Aorta (tissue), 5 donors: Measurements from ENCODE around the gene AFTPH. TPM values are rescaled to one million over a fixed set of nuclear protein-coding genes. Genes with fewer than 3 reads are reported as not detected.

Experiments used
- ATAC-seq: fragments of 200-7000 bp; cut with Tn5 transposase; one replicate; pipeline ENCODE4 v1.9.1; 2022; ENCODE audit warnings: moderate library complexity; ENCODE audit not compliant: low FRiP score
- DNase-seq, 2 donors: peaks; one replicate each; pipeline ENCODE4 v3.0.0-alpha.2; 2020
- H3K27ac ChIP-seq, 2 donors: one replicate each; pipeline ENCODE4 v1.5.1; 2013; ENCODE audit warnings: low read length in 2 of 2, mild to moderate bottlenecking in 2 of 2, moderate library complexity in 2 of 2, control low read depth in 1 of 2, inconsistent platforms in 1 of 2, low read depth in 1 of 2
- H3K27me3 ChIP-seq, 2 donors: one replicate each; pipeline ENCODE4 v1.6.1; 2013; ENCODE audit warnings: control low read depth in 1 of 2, low read length in 1 of 2, mild to moderate bottlenecking in 1 of 2, moderate library complexity in 1 of 2; ENCODE audit not compliant: insufficient read depth in 2 of 2, control insufficient read depth in 1 of 2
- H3K36me3 ChIP-seq, 2 donors: one replicate each; pipeline ENCODE4 v1.6.1; 2013; ENCODE audit warnings: control low read depth in 1 of 2, low read length in 1 of 2, mild to moderate bottlenecking in 1 of 2; ENCODE audit not compliant: insufficient read depth in 2 of 2, control insufficient read depth in 1 of 2
- H3K4me1 ChIP-seq, 2 donors: one replicate each; pipeline ENCODE4 v1.6.1; 2013; ENCODE audit warnings: low read length in 2 of 2, control low read depth in 1 of 2, mild to moderate bottlenecking in 1 of 2, moderate library complexity in 1 of 2; ENCODE audit not compliant: insufficient read depth in 2 of 2, control insufficient read depth in 1 of 2
- H3K4me3 ChIP-seq, 2 donors: one replicate each; pipeline ENCODE4 v1.5.1; 2013; ENCODE audit warnings: low read length in 2 of 2, control low read depth in 1 of 2, mild to moderate bottlenecking in 1 of 2
- H3K9me3 ChIP-seq: one replicate; pipeline ENCODE4 v1.6.1; 2013; ENCODE audit warnings: mild to moderate bottlenecking, low read length; ENCODE audit not compliant: control insufficient read depth
- WGBS, 2 donors: extraction: QIAGEN DNeasy Blood & Tissue Kit; methylation state at CpG; one replicate each; pipeline ENCODE4 v1.1.7; 2013; 5-methylcytosine and 5-hydroxymethylcytosine counted together
- intact Hi-C, 2 donors: fragments of 100-400 bp; cut with DNase I; formaldehyde crosslinking; loops; one replicate each; pipeline versions ENCODE4 v1.14.2 to v1.15.0; 2022
- polyA plus RNA-seq, 2 donors: library from polyadenylated mRNA; stranded (reverse); fragments of 200-250 nt; gene quantifications; one replicate each; pipeline ENCODE4 v1.2.3, GENCODE V29; 2013
- total RNA-seq, 2 donors: library from RNA; stranded (reverse); fragmentation: NEBNext Ultra II Directional; extraction: Animal tissue kit (Norgen Biotek cat#: 25700); gene quantifications; one replicate each; pipeline ENCODE4 v1.2.1, GENCODE V29; 2021
- donor health status: healthy with polysubstance abuse.
- donor health status: Bipolar disorder and iron deficiency.
- donor health status: DM: no; HTN: no; CAD: no.
- donor health status: DM: no; HTN: no; CAD: no.
- donor health status: DM: yes; HTN: yes; CAD: no.

Gene AFTPH
- total and polyA plus RNA-seq, 4 donors, result 19.5 to 30.6 (median 25.8) TPM

DNA sequence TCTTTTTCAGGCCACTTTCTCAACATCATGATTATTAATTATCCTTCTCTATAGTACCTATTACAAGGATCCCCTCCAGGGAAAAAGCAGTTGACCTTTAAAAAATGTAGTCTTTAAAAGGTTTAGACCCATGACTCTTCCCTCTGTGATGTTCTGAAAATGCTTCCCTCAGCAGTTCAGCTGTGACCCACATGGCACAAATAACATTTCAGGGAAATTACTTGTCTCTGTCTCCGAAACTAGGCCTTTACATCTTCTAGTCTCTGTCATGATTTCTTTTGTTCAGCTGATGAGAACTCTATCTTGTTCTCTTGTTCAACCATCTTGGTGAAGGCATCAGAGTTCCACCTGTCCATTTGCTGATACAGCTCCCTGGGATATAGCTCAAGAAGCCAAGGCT lies 41.9 kb upstream of the AFTPH start:
- H3K4me1 ChIP-seq, result no peaks in the 10 kb centered on the region
- 89 to 98% methylated on average over 1 of the region's 1 CpG for WGBS, 2 donors
- no peaks in the 10 kb centered on the region for H3K27me3 ChIP-seq
- H3K27ac ChIP-seq, result no peak overlapping the region
- H3K36me3 ChIP-seq, result no peaks in the 10 kb centered on the region
- H3K9me3 ChIP-seq, result no peaks in the 10 kb centered on the region
- no peak for ATAC-seq
- H3K4me3 ChIP-seq, result no peak overlapping the region
- intact Hi-C loops, result loop anchor here in 1 of 2 donors (10.0 kb wide), 1 partner anchor 437 kb away; no protein-coding TSS in a partner anchor
- DNase-seq, result no peak

DNA sequence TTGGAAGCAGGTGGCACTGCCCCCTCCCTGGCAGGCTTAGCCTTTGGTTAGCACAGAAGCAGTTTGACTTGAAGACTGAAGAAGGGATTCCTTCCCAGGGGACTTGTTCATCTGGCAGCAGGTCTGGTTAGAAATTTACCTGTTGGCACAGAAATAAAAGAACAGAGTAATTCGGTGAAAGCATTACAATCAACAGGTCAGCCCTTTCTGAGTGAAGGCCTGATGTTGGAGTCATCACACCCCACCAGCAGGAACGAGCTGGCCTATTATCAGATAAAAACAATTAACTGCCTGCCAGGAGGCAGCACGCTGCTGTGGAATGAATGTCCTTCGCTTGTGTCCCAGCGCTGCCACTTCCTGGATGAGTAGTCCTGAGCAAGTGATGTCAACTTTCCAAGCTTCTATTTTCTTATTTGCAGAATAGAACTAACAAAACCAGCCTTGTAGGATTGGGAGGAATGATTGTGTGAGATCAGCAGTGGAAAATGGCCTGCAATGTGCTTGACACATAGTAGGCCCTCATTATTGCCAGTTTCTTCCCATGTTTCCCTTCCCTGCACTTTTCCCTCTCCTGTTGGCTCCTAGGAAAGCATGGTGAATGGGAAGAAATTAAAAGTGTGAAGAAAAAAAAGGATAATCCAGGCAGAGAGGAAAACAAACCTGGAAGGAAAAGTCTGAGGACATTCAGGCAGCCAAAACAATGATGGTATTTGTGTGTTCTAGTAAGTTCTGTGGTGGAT lies 41.2 kb upstream of the AFTPH start:
- Histone ChIP-seq H3K9me3 (no peaks in the 10 kb centered on the region), H3K27me3 (no peaks in the 10 kb centered on the region), H3K4me3 (no peak overlapping the region), H3K4me1 (no peaks in the 10 kb centered on the region), H3K36me3 (no peaks in the 10 kb centered on the region), H3K27ac (no peak overlapping the region)
- intact Hi-C loops, result loop anchor here in 1 of 2 donors (10.0 kb wide), 1 partner anchor 438 kb away; no protein-coding TSS in a partner anchor
- ATAC-seq (no peak), DNase-seq (no peak)
- 57 to 59% methylated on average over 5 of the region's 5 CpGs for WGBS, 2 donors

DNA sequence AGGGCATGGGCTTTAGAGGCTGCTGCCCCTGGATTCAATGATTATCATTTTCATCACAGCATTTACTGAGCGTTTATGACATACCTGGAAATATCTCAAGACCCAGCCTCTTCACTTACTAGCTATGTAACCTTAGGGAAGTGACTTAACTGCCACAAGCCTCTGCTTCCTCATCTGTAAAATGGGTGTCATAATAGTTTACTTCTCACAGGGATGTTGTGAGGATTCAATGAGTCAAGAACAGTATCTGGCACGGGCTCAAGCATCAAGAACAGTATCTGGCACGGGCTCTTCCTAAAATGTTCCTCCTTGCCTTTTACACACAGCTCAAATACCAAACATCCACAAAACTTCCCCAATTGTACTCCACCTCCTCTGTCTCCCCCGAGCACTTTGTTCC lies 38.8 kb upstream of the AFTPH start:
- intact Hi-C loops, result loop anchor here (5.0 to 10.0 kb wide), 4 partner anchors 33 to 441 kb away; partner anchors contain the start of gene LGALSL (in 1 of the 2)
- ATAC-seq (no peak), DNase-seq (no peak)
- no peaks in the 10 kb centered on the region for H3K9me3 ChIP-seq
- no peaks in the 10 kb centered on the region for H3K27me3 ChIP-seq
- no peak overlapping the region for H3K27ac ChIP-seq
- no peaks in the 10 kb centered on the region for H3K36me3 ChIP-seq
- no peak overlapping the region for H3K4me3 ChIP-seq
- 76 to 83% methylated on average over 4 of the region's 4 CpGs for WGBS, 2 donors
- no peaks in the 10 kb centered on the region for H3K4me1 ChIP-seq

DNA sequence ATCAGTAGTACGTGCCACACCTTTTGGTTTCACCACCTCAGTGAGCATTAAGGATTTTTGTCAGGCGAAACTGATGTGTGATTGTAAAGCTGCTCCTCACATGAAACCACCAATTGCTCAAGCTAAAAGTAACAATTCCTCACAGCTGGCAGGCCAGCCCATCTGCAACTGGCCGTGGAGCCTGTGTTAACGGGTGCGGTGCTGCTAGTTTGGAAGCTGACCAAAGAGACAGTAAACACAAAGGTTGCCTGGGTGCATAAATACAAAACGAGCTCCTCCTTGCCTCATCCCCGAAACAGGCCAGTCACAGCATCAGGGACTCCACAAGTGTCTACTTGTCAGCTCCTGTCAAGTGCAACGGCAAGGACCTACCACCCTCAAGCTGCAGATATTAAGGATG lies 38.2 kb upstream of the AFTPH start:
- Histone ChIP-seq H3K36me3 (no peaks in the 10 kb centered on the region), H3K4me1 (no peaks in the 10 kb centered on the region), H3K27ac (no peak overlapping the region), H3K4me3 (no peak overlapping the region), H3K9me3 (no peaks in the 10 kb centered on the region), H3K27me3 (no peaks in the 10 kb centered on the region)
- DNase-seq (no peak), ATAC-seq (no peak)
- intact Hi-C loops, result loop anchor here (2.0 to 10.0 kb wide), 5 partner anchors 34 to 441 kb away; partner anchors contain the start of gene LGALSL (in 1 of the 2)
- 82 to 85% methylated on average over 8 of the region's 8 CpGs for WGBS, 2 donors

DNA sequence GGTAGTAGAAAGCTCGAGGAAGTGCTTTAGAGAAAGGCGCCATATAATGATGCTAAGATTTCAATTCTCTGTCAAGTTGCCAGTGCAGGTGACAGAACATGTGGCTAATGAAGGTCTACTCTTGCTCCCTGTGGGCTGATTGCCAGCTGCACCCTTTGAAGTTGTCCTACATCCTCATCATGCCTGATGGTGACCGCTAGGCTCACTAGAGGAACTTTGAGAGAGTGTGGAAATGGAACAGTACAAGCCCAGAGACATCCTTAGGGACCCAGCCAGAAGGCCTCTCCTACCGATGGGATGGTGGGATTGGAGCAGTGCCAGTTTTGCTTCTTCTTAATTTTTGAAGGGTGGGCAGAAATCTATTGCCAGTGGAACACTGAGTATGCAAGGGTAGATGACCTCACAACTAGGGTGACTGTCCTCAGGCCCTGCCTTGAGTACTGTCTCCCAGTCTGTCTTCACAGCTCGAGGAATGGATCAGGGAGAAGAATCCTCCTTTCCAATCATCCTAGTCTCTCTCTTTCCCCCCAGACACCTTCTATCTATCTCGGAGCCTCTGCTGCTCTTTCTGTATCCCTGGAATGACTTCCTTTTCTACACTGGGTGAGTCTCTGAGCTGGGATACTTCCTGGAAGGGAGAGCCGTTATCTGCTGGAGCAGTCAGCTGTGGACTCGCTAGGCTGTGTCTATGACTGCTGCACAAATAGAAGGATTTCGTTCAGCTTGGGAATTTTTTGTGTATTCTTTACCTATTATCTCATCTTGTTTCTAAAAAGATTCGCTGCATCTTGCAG lies 36.7 kb upstream of the AFTPH start:
- 64 to 67% methylated on average over 10 of the region's 10 CpGs for WGBS, 2 donors
- H3K4me1 ChIP-seq, result peaks cover 0 to 2% of the 10 kb centered on the region in 2 donors
- H3K9me3 ChIP-seq, result no peaks in the 10 kb centered on the region
- no peaks in the 10 kb centered on the region for H3K27me3 ChIP-seq
- intact Hi-C loops, result loop anchor here (2.0 to 10.0 kb wide), 5 partner anchors 35 to 443 kb away; partner anchors contain the start of gene LGALSL (in 1 of the 2)
- ATAC-seq (no peak), DNase-seq (no peak)
- no peak overlapping the region for H3K4me3 ChIP-seq
- H3K36me3 ChIP-seq, result no peaks in the 10 kb centered on the region
- H3K27ac ChIP-seq, result no peak overlapping the region

DNA sequence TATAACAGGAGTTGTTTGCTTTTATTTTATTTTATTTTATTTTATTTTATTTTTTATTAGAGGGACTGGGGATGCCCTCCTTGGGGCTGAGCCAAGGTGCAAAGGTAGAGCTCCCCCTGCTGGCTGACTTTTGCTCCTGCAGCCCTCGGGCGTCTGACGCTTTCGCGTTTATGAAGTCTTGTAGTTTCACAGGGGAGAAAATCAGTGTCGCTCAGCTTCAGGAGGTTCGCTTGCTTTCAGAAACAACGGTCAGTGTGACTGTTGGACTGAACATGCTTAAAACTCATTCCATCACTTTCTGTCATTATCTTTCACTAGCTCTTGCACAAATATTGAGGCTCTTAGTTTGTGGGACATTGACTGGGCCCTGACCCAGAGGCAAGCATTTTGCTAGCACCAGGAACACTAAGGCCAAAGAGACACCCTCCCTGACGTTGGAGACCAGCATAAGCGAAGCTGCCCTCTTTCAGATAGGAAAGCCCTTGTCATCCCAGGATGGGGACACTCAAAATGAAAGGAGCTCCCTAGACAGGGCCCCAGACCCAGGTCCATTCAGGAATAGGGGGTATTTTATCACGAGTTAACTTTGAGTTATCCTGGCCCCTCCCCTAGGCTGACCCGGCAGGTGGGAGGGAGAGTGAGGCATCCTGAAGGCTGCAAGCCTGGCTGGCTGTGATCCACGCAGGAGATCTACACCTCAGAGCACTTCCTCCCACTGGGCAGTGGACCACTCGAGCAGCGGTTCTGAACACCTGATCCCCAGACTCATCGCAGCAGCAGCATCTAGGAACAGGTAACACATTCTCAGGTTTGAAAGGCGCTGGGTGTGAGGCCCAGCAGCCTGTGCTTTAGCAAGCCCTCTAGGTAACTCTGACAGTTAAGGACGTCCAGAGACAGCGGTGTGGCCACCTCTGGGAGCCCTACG lies 35.8 kb upstream of the AFTPH start:
- Histone ChIP-seq H3K4me1 (peaks cover 0 to 2% of the 10 kb centered on the region in 2 donors), H3K36me3 (no peaks in the 10 kb centered on the region), H3K27me3 (no peaks in the 10 kb centered on the region), H3K9me3 (no peaks in the 10 kb centered on the region), H3K27ac (no peak overlapping the region), H3K4me3 (no peak overlapping the region)
- WGBS, 2 donors, result 55 to 56% methylated on average over 20 of the region's 20 CpGs
- DNase-seq (peak; percentile 71 to 90), ATAC-seq (peak; percentile 76)
- intact Hi-C loops, result loop anchor here (5.0 to 10.0 kb wide), 4 partner anchors 36 to 444 kb away; partner anchors contain the start of gene LGALSL (in 1 of the 2)

DNA sequence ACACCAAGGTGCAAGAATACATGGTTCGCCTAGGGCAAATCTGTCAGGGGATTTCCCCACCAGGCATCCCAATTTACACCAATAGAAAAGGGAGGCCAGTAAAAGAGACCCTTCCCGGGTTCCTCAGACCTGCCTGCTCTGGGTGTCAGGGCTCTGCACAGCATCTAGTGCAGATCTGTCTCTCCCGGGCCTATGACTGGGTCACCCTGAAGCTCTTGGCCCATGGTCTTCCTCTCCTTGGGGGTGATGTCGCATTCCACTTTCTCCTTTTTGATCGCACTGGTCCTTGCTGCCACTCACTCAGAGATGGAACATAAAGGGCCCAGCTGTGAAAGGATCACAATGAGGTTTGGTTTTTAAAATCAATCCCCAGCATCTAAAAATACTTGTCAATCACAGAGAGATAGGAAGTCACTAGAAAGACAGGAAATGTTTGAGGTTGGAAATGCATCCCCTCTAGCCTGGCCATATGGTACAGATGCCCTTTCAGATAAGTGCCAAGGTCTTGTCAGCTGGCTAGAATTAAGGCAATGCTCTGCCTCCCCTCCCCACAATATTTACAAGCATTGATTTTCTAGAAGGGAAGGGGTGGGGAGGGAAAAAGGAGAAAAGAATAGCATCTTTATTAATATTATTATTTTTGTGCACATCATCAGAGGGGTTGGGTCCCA lies 34.9 kb upstream of the AFTPH start:
- Histone ChIP-seq H3K4me1 (peaks cover 0 to 2% of the 10 kb centered on the region in 2 donors), H3K27ac (no peak overlapping the region), H3K36me3 (no peaks in the 10 kb centered on the region), H3K4me3 (no peak overlapping the region), H3K9me3 (no peaks in the 10 kb centered on the region), H3K27me3 (no peaks in the 10 kb centered on the region)
- intact Hi-C loops, result loop anchor here (5.0 to 10.0 kb wide), 4 partner anchors 37 to 444 kb away; partner anchors contain the start of gene LGALSL (in 1 of the 2)
- ATAC-seq (no peak), DNase-seq (no peak)
- 89 to 96% methylated on average over 5 of the region's 5 CpGs for WGBS, 2 donors
